Astrocyte of the cerebellum (primary cell): Measurements from ENCODE around the gene PLPPR5.

Experiments
- DNase-seq: peaks from one replicate; pipeline ENCODE4 v3.0.0-alpha.2; 2011; ENCODE audit warnings: low read depth
- H3K4me3 ChIP-seq: 2 replicates; pipeline ENCODE4 v1.5.1; 2011; ENCODE audit warnings: mild to moderate bottlenecking, low read depth, low read length, moderate library complexity
- CTCF ChIP-seq: IDR thresholded peaks from 2 replicates; pipeline ENCODE4 v1.5.1; 2012; ENCODE audit warnings: low read length, low read depth, moderate library complexity, mild to moderate bottlenecking; ENCODE audit errors: missing control alignments
- in situ Hi-C: cut with HindIII; loops from 2 replicates; pipeline ENCODE4 v1.10.0; 2017; ENCODE audit warnings: low sequenced_read_pairs

PLPPR5 gene

GRCh38 chr1:98939471-98939870 is 65.2 kb downstream of the PLPPR5 start:
- TF ChIP-seq CTCF: no peak
- H3K4me3 ChIP-seq: no peak overlapping the region
- no peak for DNase-seq
- in situ Hi-C loops: no loop called here

- H3K4me3 ChIP-seq: no peak overlapping the region
- in situ Hi-C loops: no loop called here
- no peak for DNase-seq
- no peak for TF ChIP-seq CTCF
Measured at GRCh38 chr1:98937347-98937746, 67.3 kb downstream of the PLPPR5 start.

GRCh38 chr1:98932184-98932583 is 72.5 kb downstream of the PLPPR5 start:
- DNase-seq: no peak
- in situ Hi-C loops: no loop called here
- no peak for TF ChIP-seq CTCF
- H3K4me3 ChIP-seq: no peak overlapping the region

- no peak overlapping the region for H3K4me3 ChIP-seq
- DNase-seq: no peak
- no peak for TF ChIP-seq CTCF
- in situ Hi-C loops: no loop called here
Measured at GRCh38 chr1:98931128-98931835, 73.4 kb downstream of the PLPPR5 start.

- TF ChIP-seq CTCF: no peak
- H3K4me3 ChIP-seq: no peak overlapping the region
- in situ Hi-C loops: no loop called here
- no peak for DNase-seq
Measured at GRCh38 chr1:98929437-98929836, 75.2 kb downstream of the PLPPR5 start.

GRCh38 chr1:98926597-98926996 is 78.1 kb downstream of the PLPPR5 start:
- TF ChIP-seq CTCF: no peak
- in situ Hi-C loops: no loop called here
- no peak overlapping the region for H3K4me3 ChIP-seq
- DNase-seq: no peak
